ENCODE results near the gene PTPRM.

PTPRM gene

DNA sequence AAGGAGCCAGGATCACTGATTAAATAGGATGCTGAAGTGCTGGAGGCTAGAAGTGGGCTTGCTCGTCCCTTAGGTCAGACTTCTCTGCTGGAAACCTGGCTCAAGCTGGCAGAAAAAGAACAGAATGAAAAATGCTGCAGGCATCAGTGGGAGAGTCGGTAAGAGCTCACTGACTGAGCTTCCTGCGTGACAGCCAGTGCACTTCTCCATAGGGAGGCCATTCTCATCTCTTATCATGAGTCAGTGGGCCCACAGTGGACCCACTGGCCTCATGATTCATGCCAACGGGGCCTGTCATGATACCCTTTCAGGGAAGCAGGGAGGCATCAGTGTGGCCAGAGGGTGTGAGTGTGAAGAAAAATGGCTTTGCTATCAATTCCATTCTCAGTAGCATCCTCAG, 498.2 kb downstream of the PTPRM start:
- no peak overlapping the region for H3K27ac ChIP-seq (ENCODE audit: low read depth, low read length)
- H3K9ac ChIP-seq (ENCODE audit: low read length) = no peak overlapping the region
- no peaks in the 10 kb centered on the region for H3K9me3 ChIP-seq (ENCODE audit: insufficient read depth, low read length)
- no peak for TF ChIP-seq EZH2phosphoT487 (conservative IDR thresholded peaks at IDR 0.05; ENCODE audit: low read length)
- TF ChIP-seq, protein P1, sequence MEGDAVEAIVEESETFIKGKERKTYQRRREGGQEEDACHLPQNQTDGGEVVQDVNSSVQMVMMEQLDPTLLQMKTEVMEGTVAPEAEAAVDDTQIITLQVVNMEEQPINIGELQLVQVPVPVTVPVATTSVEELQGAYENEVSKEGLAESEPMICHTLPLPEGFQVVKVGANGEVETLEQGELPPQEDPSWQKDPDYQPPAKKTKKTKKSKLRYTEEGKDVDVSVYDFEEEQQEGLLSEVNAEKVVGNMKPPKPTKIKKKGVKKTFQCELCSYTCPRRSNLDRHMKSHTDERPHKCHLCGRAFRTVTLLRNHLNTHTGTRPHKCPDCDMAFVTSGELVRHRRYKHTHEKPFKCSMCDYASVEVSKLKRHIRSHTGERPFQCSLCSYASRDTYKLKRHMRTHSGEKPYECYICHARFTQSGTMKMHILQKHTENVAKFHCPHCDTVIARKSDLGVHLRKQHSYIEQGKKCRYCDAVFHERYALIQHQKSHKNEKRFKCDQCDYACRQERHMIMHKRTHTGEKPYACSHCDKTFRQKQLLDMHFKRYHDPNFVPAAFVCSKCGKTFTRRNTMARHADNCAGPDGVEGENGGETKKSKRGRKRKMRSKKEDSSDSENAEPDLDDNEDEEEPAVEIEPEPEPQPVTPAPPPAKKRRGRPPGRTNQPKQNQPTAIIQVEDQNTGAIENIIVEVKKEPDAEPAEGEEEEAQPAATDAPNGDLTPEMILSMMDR (IDR thresholded peaks at IDR 0.05; ENCODE audit: insufficient read depth, low read length, poor library complexity, severe bottlenecking) = no peak
- no peak overlapping the region for H3K4me3 ChIP-seq (ENCODE audit: insufficient read depth, low read length, poor library complexity, severe bottlenecking)
- no peaks in the 10 kb centered on the region for H3K9me2 ChIP-seq (replicated peaks; ENCODE audit: insufficient read depth, low read length)
- H3F3A ChIP-seq (ENCODE audit: insufficient read depth) = no peaks in the 10 kb centered on the region
- no peaks in the 10 kb centered on the region for H3K27me3 ChIP-seq (ENCODE audit: low read length)
- H4K20me1 ChIP-seq (ENCODE audit: low read depth, low read length) = no peaks in the 10 kb centered on the region
- H2AFZ ChIP-seq (ENCODE audit: low read depth, low read length, severe bottlenecking) = no peak overlapping the region
- H3K79me2 ChIP-seq (ENCODE audit: insufficient read depth, low read length) = no peaks in the 10 kb centered on the region
- H3K36me3 ChIP-seq (ENCODE audit: low read length) = no peaks in the 10 kb centered on the region
- H3K4me2 ChIP-seq (ENCODE audit: low read depth, low read length, poor library complexity, severe bottlenecking) = no peak overlapping the region

DNA sequence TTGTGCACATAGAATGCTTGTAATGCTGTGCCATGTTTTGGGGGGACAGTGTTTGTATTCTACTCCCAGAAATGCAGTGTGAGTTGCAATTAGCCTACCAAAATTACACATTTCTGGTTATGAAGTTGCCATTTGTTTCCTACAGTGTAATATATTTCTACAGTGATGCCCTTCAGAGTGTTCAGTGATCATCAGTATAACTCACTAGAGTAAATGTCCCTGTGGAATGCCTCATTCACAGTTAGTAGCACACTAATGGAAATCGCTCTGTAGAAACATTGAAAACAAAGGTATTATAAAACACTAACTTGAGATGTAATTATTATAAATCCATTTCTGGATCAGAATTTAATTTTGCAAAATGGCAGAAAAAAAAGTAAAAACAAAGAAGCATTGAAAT, 498.7 kb downstream of the PTPRM start:
- no peaks in the 10 kb centered on the region for H3F3A ChIP-seq (ENCODE audit: insufficient read depth)
- no peaks in the 10 kb centered on the region for H4K20me1 ChIP-seq (ENCODE audit: low read depth, low read length)
- H3K9me2 ChIP-seq (replicated peaks; ENCODE audit: insufficient read depth, low read length) = no peaks in the 10 kb centered on the region
- H3K79me2 ChIP-seq (ENCODE audit: insufficient read depth, low read length) = no peaks in the 10 kb centered on the region
- H2AFZ ChIP-seq (ENCODE audit: low read depth, low read length, severe bottlenecking) = no peak overlapping the region
- H3K9me3 ChIP-seq (ENCODE audit: insufficient read depth, low read length) = no peaks in the 10 kb centered on the region
- TF ChIP-seq, protein P1 (IDR thresholded peaks at IDR 0.05; ENCODE audit: insufficient read depth, low read length, poor library complexity, severe bottlenecking) = no peak
- no peak for TF ChIP-seq EZH2phosphoT487 (conservative IDR thresholded peaks at IDR 0.05; ENCODE audit: low read length)
- no peaks in the 10 kb centered on the region for H3K27me3 ChIP-seq (ENCODE audit: low read length)
- H3K27ac ChIP-seq (ENCODE audit: low read depth, low read length) = no peak overlapping the region
- no peak overlapping the region for H3K9ac ChIP-seq (ENCODE audit: low read length)
- no peak overlapping the region for H3K4me3 ChIP-seq (ENCODE audit: insufficient read depth, low read length, poor library complexity, severe bottlenecking)
- no peak overlapping the region for H3K4me2 ChIP-seq (ENCODE audit: low read depth, low read length, poor library complexity, severe bottlenecking)
- no peaks in the 10 kb centered on the region for H3K36me3 ChIP-seq (ENCODE audit: low read length)

DNA sequence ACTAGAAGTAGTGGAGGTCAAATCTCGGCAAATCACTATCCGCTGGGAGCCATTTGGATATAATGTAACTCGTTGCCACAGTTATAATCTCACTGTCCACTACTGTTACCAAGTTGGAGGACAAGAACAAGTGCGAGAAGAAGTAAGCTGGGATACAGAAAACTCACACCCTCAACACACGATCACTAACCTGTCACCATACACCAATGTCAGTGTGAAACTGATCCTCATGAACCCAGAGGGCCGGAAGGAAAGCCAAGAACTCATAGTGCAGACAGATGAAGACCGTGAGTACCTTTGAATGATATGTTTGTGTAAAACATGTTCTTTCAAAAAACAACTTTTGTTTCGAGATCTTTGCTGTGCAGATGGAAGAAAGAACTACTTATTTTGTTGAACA, 502.6 kb downstream of the PTPRM start:
- H3K79me2 ChIP-seq (ENCODE audit: insufficient read depth, low read length) = no peaks in the 10 kb centered on the region
- H3K9ac ChIP-seq (ENCODE audit: low read length) = no peak overlapping the region
- TF ChIP-seq EZH2phosphoT487 (conservative IDR thresholded peaks at IDR 0.05; ENCODE audit: low read length) = no peak
- TF ChIP-seq, protein P1 (IDR thresholded peaks at IDR 0.05; ENCODE audit: insufficient read depth, low read length, poor library complexity, severe bottlenecking) = no peak
- no peaks in the 10 kb centered on the region for H3K27me3 ChIP-seq (ENCODE audit: low read length)
- no peaks in the 10 kb centered on the region for H3K36me3 ChIP-seq (ENCODE audit: low read length)
- no peaks in the 10 kb centered on the region for H3F3A ChIP-seq (ENCODE audit: insufficient read depth)
- no peaks in the 10 kb centered on the region for H4K20me1 ChIP-seq (ENCODE audit: low read depth, low read length)
- no peak overlapping the region for H3K4me2 ChIP-seq (ENCODE audit: low read depth, low read length, poor library complexity, severe bottlenecking)
- no peak overlapping the region for H3K4me3 ChIP-seq (ENCODE audit: insufficient read depth, low read length, poor library complexity, severe bottlenecking)
- no peaks in the 10 kb centered on the region for H3K9me3 ChIP-seq (ENCODE audit: insufficient read depth, low read length)
- no peak overlapping the region for H3K27ac ChIP-seq (ENCODE audit: low read depth, low read length)
- no peak overlapping the region for H2AFZ ChIP-seq (ENCODE audit: low read depth, low read length, severe bottlenecking)
- H3K9me2 ChIP-seq (replicated peaks; ENCODE audit: insufficient read depth, low read length) = no peaks in the 10 kb centered on the region

All from SU-DHL-6 (cell line).